ENCODE data around the gene GRM4. TPM values are rescaled to one million over a fixed set of nuclear protein-coding genes. Genes with fewer than 3 reads are reported as not detected.

GRM4 gene
- total and polyA plus RNA-seq, 10 of the 15 experiments (the other 5 are each of a cell fraction or from before 2014, with no cell fraction given), result 0.01 to 0.31 (median 0.05) TPM; not detected in 2

- no peak for TF ChIP-seq E2F8 (IDR thresholded peaks at IDR 0.05; ENCODE audit: low read depth, partially characterized antibody)
- TF ChIP-seq CREM (IDR thresholded peaks at IDR 0.05; ENCODE audit: low read depth), result no peak
- no peak for TF ChIP-seq RELB (IDR thresholded peaks at IDR 0.05; ENCODE audit: low read depth)
- no peak for TF ChIP-seq FOXK2 (IDR thresholded peaks at IDR 0.05)
- TF ChIP-seq BCLAF1 (IDR thresholded peaks at IDR 0.05), result no peak
Observed at GRCh38 chr6:34146021-34146782, at the start of gene GRM4 (continued).

Measured in GM12878 (cell line).